ENCODE data around the gene HSPBP1.

DNA sequence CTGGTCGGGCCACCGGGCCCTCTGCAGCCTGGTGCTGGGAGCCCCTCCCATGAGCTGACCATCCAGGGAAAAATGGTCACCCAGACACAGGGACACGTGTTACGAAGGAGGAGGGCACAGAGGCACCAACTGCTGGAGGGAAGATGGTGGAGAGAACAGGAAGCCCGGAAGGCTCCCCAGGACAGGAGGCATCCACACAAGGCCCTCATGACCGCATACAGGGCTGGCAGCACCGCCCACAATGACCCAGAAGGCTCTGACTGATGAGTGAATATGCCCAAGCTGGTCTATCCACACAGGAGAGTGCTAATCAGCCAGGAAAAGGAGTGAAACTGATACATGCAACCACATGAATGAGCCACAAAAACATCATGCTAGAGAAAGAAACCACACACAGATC lies 37.4 kb downstream of the HSPBP1 start:
- TF ChIP-seq CTCF (IDR thresholded peaks at IDR 0.05 in 4 of 5, conservative IDR thresholded peaks at IDR 0.05 in 1 of 5) (no peak), POLR2A (IDR thresholded peaks at IDR 0.05) (no peak)
